T47D (cell line): ENCODE results near the gene TSPAN17.
A peak's percentile ranks its signal among the peaks of the same experiment; 100 is the strongest.
"Not testable (repeated sequence)": the region's sequence is repeated elsewhere in the genome, so short reads cannot be mapped to it uniquely, and the experiment has no call there.

ENCODE experiments used
- DNase-seq, 2 experiments: peaks; one replicate each; pipeline versions ENCODE4 v3.0.0 to v3.0.0-alpha.2; 2011 to 2012; ENCODE audit warnings: low read depth in 1 of 2, low spot score in 1 of 2
- JUND ChIP-seq: IDR thresholded peaks from 2 replicates; pipeline ENCODE4 v1.6.1; 2012; ENCODE audit warnings: low read depth
- in situ Hi-C: cut with HindIII; loops from 2 replicates; pipeline ENCODE4 v1.10.0; 2016; ENCODE audit warnings: low sequenced_read_pairs, low pct_unique_long_range_greater_than_20kb

TSPAN17 gene

GRCh38 chr5:176687881-176688280 is 40.6 kb downstream of the TSPAN17 start:
- no peak for DNase-seq
- TF ChIP-seq JUND: no peak
- in situ Hi-C loops: no loop called here

GRCh38 chr5:176690911-176691310 is 43.6 kb downstream of the TSPAN17 start:
- no peak for TF ChIP-seq JUND
- in situ Hi-C loops: no loop called here
- no peak for DNase-seq

- no peak for DNase-seq
- in situ Hi-C loops: no loop called here
- TF ChIP-seq JUND: no peak
These were observed 44.2 kb downstream of the TSPAN17 start for GRCh38 chr5:176691524-176691923.

- DNase-seq: no peak
- in situ Hi-C loops: no loop called here
- TF ChIP-seq JUND: no peak
These were observed 45.0 kb downstream of the TSPAN17 start for GRCh38 chr5:176692326-176692725.

- no peak for TF ChIP-seq JUND
- DNase-seq: no peak
- in situ Hi-C loops: no loop called here
These were observed 45.7 kb downstream of the TSPAN17 start for GRCh38 chr5:176692839-176693476.

GRCh38 chr5:176693477-176693851 is 46.2 kb downstream of the TSPAN17 start:
- DNase-seq: peak in 1 of 2 experiments; percentile 35
- TF ChIP-seq JUND: no peak
- in situ Hi-C loops: no loop called here

- TF ChIP-seq JUND: no peak
- in situ Hi-C loops: no loop called here
- no peak for DNase-seq
These were observed 46.9 kb downstream of the TSPAN17 start for GRCh38 chr5:176694146-176694545.

GRCh38 chr5:176694631-176695030 is 47.3 kb downstream of the TSPAN17 start:
- no peak for DNase-seq
- TF ChIP-seq JUND: no peak
- in situ Hi-C loops: no loop called here

- in situ Hi-C loops: no loop called here
- no peak for DNase-seq
- TF ChIP-seq JUND: no peak
These were observed 47.8 kb downstream of the TSPAN17 start for GRCh38 chr5:176695073-176695472.

GRCh38 chr5:176697267-176697933 is 50.1 kb downstream of the TSPAN17 start:
- DNase-seq: no peak
- no peak for TF ChIP-seq JUND
- in situ Hi-C loops: no loop called here

- no peak for TF ChIP-seq JUND
- no peak for DNase-seq
- in situ Hi-C loops: no loop called here
These were observed 50.8 kb downstream of the TSPAN17 start for GRCh38 chr5:176697934-176698538.

GRCh38 chr5:176699446-176699845 is 52.2 kb downstream of the TSPAN17 start:
- in situ Hi-C loops, DNase-seq: not testable (repeated sequence)

GRCh38 chr5:176700239-176700847 is 53.1 kb downstream of the TSPAN17 start:
- in situ Hi-C loops: no loop called here
- peak in 1 of 2 experiments; percentile 47 for DNase-seq
- no peak for TF ChIP-seq JUND
